Uterus (tissue), 4 donors: ENCODE results near the gene COBLL1. TPM values are rescaled to one million over a fixed set of nuclear protein-coding genes. Genes with fewer than 3 reads are reported as not detected.
"Not testable (repeated sequence)": the region's sequence is repeated elsewhere in the genome, so short reads cannot be mapped to it uniquely, and the experiment has no call there.

Source experiments
- DNase-seq, 2 donors: peaks; one replicate each; pipeline ENCODE4 v3.0.0-alpha.2; 2019 to 2020
- H3K27ac ChIP-seq, 2 donors: fragments of 200-600 bp; sonication (generic); 1 replicate in 1 of 2; 2 replicates in 1 of 2; pipeline ENCODE4 v1.5.1; 2016 to 2018
- H3K27me3 ChIP-seq, 2 donors: fragments of 200-600 bp; sonication (generic); one replicate each; pipeline ENCODE4 v1.5.1; 2018 to 2019; ENCODE audit warnings: control low read depth in 1 of 2
- H3K36me3 ChIP-seq, 2 donors: fragments of 200-600 bp; sonication (generic); one replicate each; pipeline ENCODE4 v1.5.1; 2019; ENCODE audit warnings: control low read depth in 1 of 2
- H3K4me1 ChIP-seq, 2 donors: fragments of 200-600 bp; sonication (generic); one replicate each; pipeline ENCODE4 v1.5.1; 2018 to 2019; ENCODE audit warnings: control low read depth in 1 of 2
- H3K4me3 ChIP-seq, 2 donors: fragments of 200-600 bp; sonication (generic); 1 replicate in 1 of 2; 2 replicates in 1 of 2; pipeline ENCODE4 v1.5.1; 2018 to 2019; ENCODE audit warnings: mild to moderate bottlenecking in 1 of 2
- H3K9me3 ChIP-seq, 2 donors: fragments of 200-600 bp; sonication (generic); one replicate each; pipeline ENCODE4 v1.5.1; 2019; ENCODE audit warnings: control low read depth in 1 of 2
- CTCF ChIP-seq, 4 experiments: fragments of 200-600 bp in 2 of 4; fragments of 450-650 bp in 2 of 4; sonication (generic) in 2 of 4; IDR thresholded peaks; one replicate each; pipeline ENCODE4 v1.5.1; 2016 to 2019; ENCODE audit warnings: antibody characterized with exemption in 4 of 4, mild to moderate bottlenecking in 2 of 4, moderate library complexity in 1 of 4
- POLR2A ChIP-seq, 2 donors: fragments of 450-650 bp; IDR thresholded peaks; one replicate each; pipeline ENCODE4 v1.6.1; 2016; ENCODE audit warnings: antibody characterized with exemption in 2 of 2, mild to moderate bottlenecking in 1 of 2, moderate library complexity in 1 of 2
- intact Hi-C: fragments of 100-400 bp; cut with DNase I; formaldehyde crosslinking; loops from one replicate; pipeline ENCODE4 v1.15.1; 2023; ENCODE audit warnings: low total_unique reads
- total RNA-seq, 4 donors: library from RNA; depleted of rRNA in 3 of 4; stranded (reverse); fragments of >200 nt in 3 of 4; gene quantifications; one replicate each; pipeline versions ENCODE4 v1.1.0 to v1.2.4, GENCODE V29; 2014 to 2023
- donor health status: DM: yes; HTN: yes; CAD: no.

Gene COBLL1
- total RNA-seq, 4 donors from 2014 or later: 4.1 to 32.6 (median 17.9) TPM

GRCh38 chr2:164714471-164714870, 127.2 kb downstream of the COBLL1 start:
- intact Hi-C loops: no loop called here
- Histone ChIP-seq H3K4me1 (no peaks in the 10 kb centered on the region), H3K36me3 (no peaks in the 10 kb centered on the region), H3K27me3 (no peaks in the 10 kb centered on the region), H3K9me3 (no peaks in the 10 kb centered on the region), H3K4me3 (no peak overlapping the region), H3K27ac (no peak overlapping the region)
- DNase-seq: no peak
- no peak for TF ChIP-seq POLR2A (IDR thresholded peaks at IDR 0.05)
- TF ChIP-seq CTCF (IDR thresholded peaks at IDR 0.05): no peak

DNA sequence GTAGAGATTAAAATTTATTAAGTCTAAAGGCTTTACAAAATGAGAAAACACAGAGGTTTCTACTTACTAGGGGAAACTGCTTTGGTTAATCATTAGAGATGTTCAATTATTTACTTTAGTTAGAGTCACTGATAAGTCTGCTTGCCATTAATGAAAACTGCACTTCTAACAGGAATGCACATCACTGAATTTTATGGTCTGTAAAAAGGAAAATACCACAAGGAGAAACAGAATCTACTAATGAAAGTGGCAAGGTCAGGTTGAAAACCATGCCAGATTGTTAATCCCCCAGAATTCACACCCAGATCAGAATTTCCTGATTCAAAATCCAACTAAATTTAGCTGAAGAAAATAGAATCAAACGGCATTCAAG, 129.9 kb downstream of the COBLL1 start:
- DNase-seq: no peak

GRCh38 chr2:164710837-164711765, 130.5 kb downstream of the COBLL1 start:
- Histone ChIP-seq H3K27ac (no peak overlapping the region), H3K27me3 (no peaks in the 10 kb centered on the region), H3K36me3 (no peaks in the 10 kb centered on the region), H3K9me3 (no peaks in the 10 kb centered on the region), H3K4me3 (no peak overlapping the region), H3K4me1 (no peaks in the 10 kb centered on the region)
- no peak for TF ChIP-seq CTCF (IDR thresholded peaks at IDR 0.05)
- TF ChIP-seq POLR2A (IDR thresholded peaks at IDR 0.05): no peak
- intact Hi-C loops: no loop called here
- DNase-seq: no peak

More for the DNA sequence above, 129.9 kb downstream of the COBLL1 start:
- H3K27ac ChIP-seq: no peak overlapping the region
- H3K36me3 ChIP-seq: no peaks in the 10 kb centered on the region
- intact Hi-C loops: no loop called here
- no peak for TF ChIP-seq POLR2A (IDR thresholded peaks at IDR 0.05)
- no peak for TF ChIP-seq CTCF (IDR thresholded peaks at IDR 0.05)
- no peaks in the 10 kb centered on the region for H3K27me3 ChIP-seq
- H3K4me1 ChIP-seq: no peaks in the 10 kb centered on the region
- no peak overlapping the region for H3K4me3 ChIP-seq
- no peaks in the 10 kb centered on the region for H3K9me3 ChIP-seq

DNA sequence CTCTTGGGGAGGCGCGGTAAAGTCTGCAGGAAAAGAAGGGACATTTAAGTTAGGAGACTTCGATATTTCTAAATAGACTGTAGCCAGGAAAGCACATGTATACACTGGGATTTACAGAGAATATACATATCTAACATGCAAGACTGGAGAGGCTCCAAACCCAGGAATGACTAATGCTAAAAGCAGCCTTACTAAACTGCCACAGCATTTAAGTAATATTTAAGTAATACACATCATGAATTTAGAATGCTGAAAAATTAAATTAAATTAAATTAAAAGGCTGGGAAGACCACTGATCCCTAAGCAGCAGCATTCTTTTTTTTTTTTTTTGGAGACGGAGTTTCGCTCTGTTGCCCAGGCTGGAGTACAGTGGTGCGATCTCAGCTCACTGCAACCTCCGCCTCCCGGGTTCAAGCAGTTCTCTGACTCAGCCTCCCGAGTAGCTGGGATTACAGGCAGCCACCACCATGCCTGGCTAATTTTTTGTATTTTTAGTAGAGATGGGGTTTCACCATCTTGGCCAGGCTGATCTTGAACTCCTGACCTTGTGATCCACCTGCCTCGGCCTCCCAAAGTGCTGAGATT, 131.3 kb downstream of the COBLL1 start:
- intact Hi-C loops, H3K4me1 ChIP-seq, H3K27ac ChIP-seq, H3K36me3 ChIP-seq, H3K9me3 ChIP-seq, H3K4me3 ChIP-seq, H3K27me3 ChIP-seq, DNase-seq: not testable (repeated sequence)

DNA sequence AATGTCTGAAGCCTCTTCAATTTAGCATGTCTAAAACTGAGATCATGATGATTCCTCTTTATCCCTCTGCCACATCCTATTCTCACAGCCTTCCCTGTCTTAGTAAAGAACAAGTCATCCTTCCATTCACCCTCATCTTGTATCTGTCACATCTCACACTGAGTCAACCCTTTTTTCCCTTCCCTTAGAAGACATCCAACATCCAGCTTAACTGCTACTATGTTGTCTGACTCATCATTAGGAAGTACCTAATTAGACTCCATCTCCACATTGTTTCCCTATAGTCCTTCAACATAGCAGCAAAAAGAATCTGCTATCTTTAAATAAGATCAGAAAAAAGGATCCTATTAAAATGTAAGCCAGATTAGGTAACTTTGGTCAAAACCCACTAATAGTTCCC, 135.1 kb downstream of the COBLL1 start:
- intact Hi-C loops: no loop called here
- Histone ChIP-seq H3K4me3 (no peak overlapping the region), H3K4me1 (no peaks in the 10 kb centered on the region), H3K9me3 (no peaks in the 10 kb centered on the region), H3K27me3 (no peaks in the 10 kb centered on the region), H3K27ac (no peak overlapping the region), H3K36me3 (no peaks in the 10 kb centered on the region)
- DNase-seq: no peak
- TF ChIP-seq POLR2A (IDR thresholded peaks at IDR 0.05): no peak
- no peak for TF ChIP-seq CTCF (IDR thresholded peaks at IDR 0.05)
